ENCODE data around the gene ENO1. TPM values are rescaled to one million over a fixed set of nuclear protein-coding genes. Genes with fewer than 3 reads are reported as not detected.

The ENO1 gene
- total and polyA plus RNA-seq, 9 of the 15 experiments (the other 6 are each of a cell fraction or from before 2014, with no cell fraction given): 2,249 to 7,472 (median 2,868) TPM

- no peak for TF ChIP-seq KDM2B (CRISPR knock-in tag; IDR thresholded peaks at IDR 0.05)
- TF ChIP-seq TGIF2 (CRISPR knock-in tag; IDR thresholded peaks at IDR 0.05): no peak
- no peak for TF ChIP-seq ZNF830 (CRISPR knock-in tag; IDR thresholded peaks at IDR 0.05)
- TF ChIP-seq ZNF318 (IDR thresholded peaks at IDR 0.05; ENCODE audit: borderline replicate concordance in 1 of 2, low read depth in 1 of 2): no peak
- no peak for TF ChIP-seq ELF2 (CRISPR knock-in tag; IDR thresholded peaks at IDR 0.05)
- no peak for TF ChIP-seq RBFOX2 (IDR thresholded peaks at IDR 0.05; ENCODE audit: low read depth, low read length)
- TF ChIP-seq PML (IDR thresholded peaks at IDR 0.05; ENCODE audit: low read length): no peak
Observed at GRCh38 chr1:8925406-8925805, 46.9 kb upstream of the ENO1 start (continued).
